A549 treated with AZD2906 at 1 μM for 4 hours (cell line): Measurements from ENCODE around the gene TMEM243. TPM values are rescaled to one million over a fixed set of nuclear protein-coding genes. Genes with fewer than 3 reads are reported as not detected.

Experiments used
- total RNA-seq: library from RNA; stranded (reverse); fragments of 200-300 nt; extraction: Qiagen RNA extraction; gene quantifications from 5 replicates; pipeline ENCODE4 v1.2.3, GENCODE V29; 2022

The TMEM243 gene
- total RNA-seq = 22.3 to 27.2 TPM (median 26.9 TPM) in 5 replicates

GRCh38 chr7:87219545-87220025 is at the start of gene TMEM243:
Gene TMEM243 (minus strand): TSS chr7:87219732. CDS start chr7:87219503, 229 bp downstream.

GRCh38 chr7:87152112-87152896 is 67.2 kb downstream of the TMEM243 start, which contains the start of gene DMTF1:
Gene DMTF1 (plus strand): TSS chr7:87152453. CDS start chr7:87164942, 12,489 bp downstream.

Other genes with a start within 250 kb of the TMEM243 start
- 0.01 to 0.19 TPM (median 0.08 TPM) in 4 of 5 replicates, not detected in the other for gene ELAPOR2, start 160.1 kb downstream of the TMEM243 start, total RNA-seq
- 15.6 to 20.1 TPM (median 18.3 TPM) in 5 replicates for gene DMTF1, start 67.3 kb downstream of the TMEM243 start, total RNA-seq
- 5.5 to 7.1 TPM (median 6.4 TPM) in 5 replicates for gene CROT, start 125.9 kb upstream of the TMEM243 start, total RNA-seq